HepG2 (cell line): ENCODE measurements around the gene NOTUM. TPM values are rescaled to one million over a fixed set of nuclear protein-coding genes. Genes with fewer than 3 reads are reported as not detected.

Experiments
- AKAP8 ChIP-seq: sonication (generic); formaldehyde crosslinking; IDR thresholded peaks from 2 replicates; pipeline ENCODE4 v1.5.1; 2020; ENCODE audit warnings: mild to moderate bottlenecking, missing genetic modification reagents
- BCLAF1 ChIP-seq: fragments of 450-650 bp; IDR thresholded peaks from 2 replicates; pipeline ENCODE4 v1.6.1; 2017; ENCODE audit warnings: mild to moderate bottlenecking
- FOXA3 ChIP-seq: IDR thresholded peaks from 2 replicates; pipeline ENCODE4 v1.6.1; 2016; ENCODE audit warnings: missing genetic modification reagents, missing compliant biosample characterization
- GATAD2A ChIP-seq: IDR thresholded peaks from 2 replicates; pipeline ENCODE4 v1.6.1; 2016
- HNF1A ChIP-seq, 2 experiments: sonication (generic) in 1 of 2; formaldehyde crosslinking in 1 of 2; IDR thresholded peaks; 2 replicates each; pipeline versions ENCODE4 v1.4.0 to v1.6.1; 2016 to 2020; ENCODE audit warnings: borderline replicate concordance in 1 of 2, low read depth in 1 of 2, mild to moderate bottlenecking in 1 of 2, missing genetic modification reagents in 1 of 2
- HOXD1 ChIP-seq: sonication (generic); formaldehyde crosslinking; IDR thresholded peaks from 2 replicates; pipeline ENCODE4 v1.5.0; 2020; ENCODE audit warnings: missing genetic modification reagents
- KLF13 ChIP-seq: sonication (generic); formaldehyde crosslinking; IDR thresholded peaks from 2 replicates; pipeline ENCODE4 v1.4.0; 2020; ENCODE audit warnings: mild to moderate bottlenecking, missing genetic modification reagents
- MTERF4 ChIP-seq: sonication (generic); formaldehyde crosslinking; IDR thresholded peaks from 2 replicates; pipeline ENCODE4 v1.8.0; 2023; ENCODE audit warnings: mild to moderate bottlenecking, missing genetic modification reagents
- NR2C2 ChIP-seq: sonication (generic); formaldehyde crosslinking; IDR thresholded peaks from 2 replicates; pipeline ENCODE4 v1.4.0; 2020; ENCODE audit warnings: missing genetic modification reagents, mild to moderate bottlenecking, moderate library complexity, borderline replicate concordance
- SMYD3 ChIP-seq: sonication (generic); formaldehyde crosslinking; IDR thresholded peaks from 2 replicates; pipeline ENCODE4 v1.8.1; 2023; ENCODE audit warnings: mild to moderate bottlenecking, missing genetic modification reagents
- TOE1 ChIP-seq: sonication (generic); formaldehyde crosslinking; IDR thresholded peaks from 2 replicates; pipeline ENCODE4 v1.4.0; 2020; ENCODE audit warnings: mild to moderate bottlenecking, missing genetic modification reagents
- XBP1 ChIP-seq: sonication (generic); formaldehyde crosslinking; IDR thresholded peaks from 2 replicates; pipeline ENCODE4 v1.5.0; 2020; ENCODE audit warnings: missing genetic modification reagents
- ZFP37 ChIP-seq: sonication (generic); formaldehyde crosslinking; IDR thresholded peaks from 2 replicates; pipeline ENCODE4 v1.4.0; 2020; ENCODE audit warnings: missing genetic modification reagents, borderline replicate concordance
- ZNF138 ChIP-seq: sonication (generic); formaldehyde crosslinking; IDR thresholded peaks from 2 replicates; pipeline ENCODE4 v1.5.0; 2020; ENCODE audit warnings: mild to moderate bottlenecking, low read depth, missing genetic modification reagents
- ZNF782 ChIP-seq: sonication (generic); formaldehyde crosslinking; IDR thresholded peaks from 2 replicates; pipeline ENCODE4 v1.4.0; 2020; ENCODE audit warnings: missing genetic modification reagents, mild to moderate bottlenecking, borderline replicate concordance
- ZSCAN12 ChIP-seq: sonication (generic); formaldehyde crosslinking; IDR thresholded peaks from 2 replicates; pipeline ENCODE4 v1.9.0; 2021; ENCODE audit warnings: mild to moderate bottlenecking, missing genetic modification reagents
- ZSCAN30 ChIP-seq: sonication (generic); formaldehyde crosslinking; IDR thresholded peaks from 2 replicates; pipeline ENCODE4 v1.5.0; 2020; ENCODE audit warnings: mild to moderate bottlenecking, missing genetic modification reagents
- polyA plus RNA-seq, 8 experiments: library from polyadenylated mRNA; depleted of rRNA in 3 of 8; stranded (reverse) in 7 of 8; unstranded in 1 of 8; fragments of >200 nt; fragmentation: Illumina TruSeq in 4 of 8; extraction: Trizol in 4 of 8; gene quantifications; 2 replicates each; pipeline versions ENCODE4 v1.2.1 to v1.2.3, GENCODE V29; 2011 to 2016; ENCODE audit warnings: low read depth in 4 of 8, missing spikeins in 1 of 8, mixed read lengths in 1 of 8; ENCODE audit not compliant: insufficient read depth in 1 of 8
- total RNA-seq, 5 experiments: library from RNA; depleted of rRNA; stranded (reverse); fragments of >200 nt; fragmentation: Illumina TruSeq; extraction: Trizol; gene quantifications; 2 replicates each; pipeline ENCODE4 v1.2.3, GENCODE V29; 2016; ENCODE audit warnings: low read depth in 1 of 5
- TF ChIP-seq, protein P1 (sequence below): sonication (generic); formaldehyde crosslinking; IDR thresholded peaks from 2 replicates; pipeline ENCODE4 v1.5.0; 2020; ENCODE audit warnings: mild to moderate bottlenecking, missing genetic modification reagents, moderate library complexity

Gene NOTUM
- total and polyA plus RNA-seq, 2 of the 13 experiments (the other 11 are each of a cell fraction or from before 2014, with no cell fraction given): 150 to 160 TPM

GRCh38 chr17:81999587-81999975 is 38.6 kb upstream of the NOTUM start (continued):
- TF ChIP-seq BCLAF1: no peak
- TF ChIP-seq ZNF782 (CRISPR knock-in tag): no peak
- TF ChIP-seq ZSCAN30 (CRISPR knock-in tag): no peak
- TF ChIP-seq ZSCAN12 (CRISPR knock-in tag): 0 out of 2 replicates have a peak, but pooled peaks have one; percentile 31
- 0 out of 2 replicates have a peak, but pooled peaks have one; percentile 65 for TF ChIP-seq ZFP37 (CRISPR knock-in tag)
- peak; percentile 90 for TF ChIP-seq NR2C2 (CRISPR knock-in tag)
- no peak for TF ChIP-seq MTERF4
- no peak for TF ChIP-seq SMYD3
- TF ChIP-seq KLF13: no peak
- TF ChIP-seq GATAD2A: no peak
- TF ChIP-seq ZNF138 (CRISPR knock-in tag): no peak; the same call in 1 of the 2 replicates
- no peak for TF ChIP-seq TOE1 (CRISPR knock-in tag)
- no peak for TF ChIP-seq FOXA3 (CRISPR knock-in tag)
- TF ChIP-seq XBP1 (CRISPR knock-in tag): no peak
- TF ChIP-seq HOXD1 (CRISPR knock-in tag): no peak
- TF ChIP-seq AKAP8 (CRISPR knock-in tag): no peak
- TF ChIP-seq HNF1A (IDR thresholded peaks at IDR 0.05; ENCODE audit: low read depth): no peak
- TF ChIP-seq HNF1A (CRISPR knock-in tag; IDR thresholded peaks at IDR 0.05; ENCODE audit: borderline replicate concordance): no peak
- TF ChIP-seq, protein P1, sequence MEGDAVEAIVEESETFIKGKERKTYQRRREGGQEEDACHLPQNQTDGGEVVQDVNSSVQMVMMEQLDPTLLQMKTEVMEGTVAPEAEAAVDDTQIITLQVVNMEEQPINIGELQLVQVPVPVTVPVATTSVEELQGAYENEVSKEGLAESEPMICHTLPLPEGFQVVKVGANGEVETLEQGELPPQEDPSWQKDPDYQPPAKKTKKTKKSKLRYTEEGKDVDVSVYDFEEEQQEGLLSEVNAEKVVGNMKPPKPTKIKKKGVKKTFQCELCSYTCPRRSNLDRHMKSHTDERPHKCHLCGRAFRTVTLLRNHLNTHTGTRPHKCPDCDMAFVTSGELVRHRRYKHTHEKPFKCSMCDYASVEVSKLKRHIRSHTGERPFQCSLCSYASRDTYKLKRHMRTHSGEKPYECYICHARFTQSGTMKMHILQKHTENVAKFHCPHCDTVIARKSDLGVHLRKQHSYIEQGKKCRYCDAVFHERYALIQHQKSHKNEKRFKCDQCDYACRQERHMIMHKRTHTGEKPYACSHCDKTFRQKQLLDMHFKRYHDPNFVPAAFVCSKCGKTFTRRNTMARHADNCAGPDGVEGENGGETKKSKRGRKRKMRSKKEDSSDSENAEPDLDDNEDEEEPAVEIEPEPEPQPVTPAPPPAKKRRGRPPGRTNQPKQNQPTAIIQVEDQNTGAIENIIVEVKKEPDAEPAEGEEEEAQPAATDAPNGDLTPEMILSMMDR (CRISPR knock-in tag): no peak
